ENCODE results near the gene MAD2L1.

MAD2L1 gene

GRCh38 chr4:120056246-120056645, 10.4 kb downstream of the MAD2L1 start:
- DNase-seq: no peak

GRCh38 chr4:120055795-120056194, 10.9 kb downstream of the MAD2L1 start:
- no peak for DNase-seq

DNA sequence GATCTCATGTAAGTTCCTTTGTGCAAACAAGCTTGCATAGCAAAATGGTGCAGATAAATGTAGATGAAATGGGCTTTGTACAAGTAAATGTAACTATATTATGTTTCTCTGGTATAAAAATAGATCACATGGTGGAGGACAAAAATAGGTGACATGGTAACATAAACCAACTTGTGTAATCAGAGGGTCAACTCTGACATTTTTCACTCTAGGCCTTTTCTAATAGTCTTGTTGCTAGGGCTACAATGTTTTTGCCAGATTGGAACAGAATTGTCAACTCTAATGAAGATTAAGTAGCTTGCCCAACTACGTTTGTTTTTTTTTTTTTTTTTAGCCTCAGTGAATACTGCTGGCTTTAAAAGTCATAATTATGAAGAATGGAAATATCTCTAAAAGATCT, 11.5 kb downstream of the MAD2L1 start:
- DNase-seq: no peak

DNA sequence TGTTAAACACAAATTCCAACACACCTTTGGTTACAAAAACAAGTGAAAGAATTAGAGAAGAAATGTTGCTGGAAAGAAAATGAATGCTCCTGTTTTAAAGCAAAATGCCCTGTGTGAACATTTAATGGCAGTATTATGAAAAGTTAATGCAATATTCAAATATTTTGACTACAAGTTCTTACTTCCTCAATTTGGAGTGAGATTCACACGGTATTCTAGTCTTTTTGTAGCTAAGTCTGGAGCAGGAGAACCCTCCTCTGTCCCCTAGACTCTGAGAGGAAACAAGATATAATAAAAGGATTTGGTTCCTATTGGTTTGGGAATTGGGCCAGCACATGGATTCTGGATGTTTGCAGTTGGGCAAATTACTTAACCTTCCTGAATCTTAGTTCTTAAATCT, 12.7 kb downstream of the MAD2L1 start:
- no peak for DNase-seq

DNA sequence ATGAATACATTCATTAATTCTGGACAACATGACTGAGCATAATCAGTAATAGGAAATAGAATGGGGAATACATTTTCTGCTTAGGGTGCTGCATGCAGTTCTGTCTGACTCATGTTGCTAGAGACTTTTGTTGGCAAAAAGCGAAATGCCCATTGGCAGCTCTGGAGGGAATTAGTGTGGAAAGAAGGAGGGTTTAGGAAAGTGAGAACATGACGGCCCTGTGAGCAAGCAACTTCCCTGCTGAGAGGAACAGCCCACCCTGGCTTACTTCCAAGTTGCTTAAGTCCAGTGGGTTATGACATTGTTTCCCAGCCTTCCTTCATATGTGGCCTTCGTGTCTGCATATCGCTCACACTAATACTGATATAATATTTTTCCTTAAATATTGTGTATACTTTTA, 13.8 kb downstream of the MAD2L1 start:
- no peak for DNase-seq

DNA sequence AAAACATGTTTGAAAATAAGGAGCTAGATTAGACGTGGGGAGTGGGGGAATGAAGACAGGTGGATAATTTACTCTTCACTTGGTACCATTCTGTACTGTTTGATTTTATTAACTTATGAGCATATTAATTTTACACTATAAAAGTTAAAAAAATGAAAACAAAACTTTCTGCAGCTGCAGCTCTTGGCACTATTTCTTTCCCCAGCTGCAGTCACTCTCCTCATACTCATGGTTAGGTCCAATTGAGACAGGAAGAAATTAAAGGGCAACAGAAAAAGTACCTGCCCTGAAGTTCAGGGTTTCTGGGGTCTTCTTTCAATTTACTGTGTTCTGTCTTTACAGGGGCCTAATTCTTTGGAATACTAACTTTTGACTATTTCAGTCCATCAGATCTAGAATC, 15.4 kb downstream of the MAD2L1 start:
- DNase-seq: no peak

GRCh38 chr4:120049732-120050494, 16.7 kb downstream of the MAD2L1 start:
- peak; percentile 63 to 78 for DNase-seq

DNA sequence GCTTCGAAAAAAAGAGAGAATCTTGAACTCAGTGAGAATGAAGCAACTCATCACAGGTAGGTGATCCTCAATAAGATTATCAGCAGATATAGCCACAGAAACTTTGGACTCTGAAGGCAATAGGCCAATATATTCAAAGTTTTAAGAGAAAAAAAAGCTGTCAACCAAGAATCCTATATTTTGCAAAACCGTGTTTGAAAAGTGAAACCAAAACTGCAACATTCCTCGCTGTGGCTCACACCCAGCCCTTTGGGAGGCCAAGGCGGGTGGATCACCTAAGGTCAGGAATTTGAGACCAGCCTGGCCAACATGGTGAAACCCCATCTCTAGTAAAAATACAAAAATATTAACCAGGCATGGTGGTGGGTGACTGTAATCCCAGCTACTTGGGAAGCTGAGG, 22.8 kb downstream of the MAD2L1 start:
- no peak for DNase-seq

- no peak for DNase-seq
These were observed 29.2 kb downstream of the MAD2L1 start for GRCh38 chr4:120037411-120037810.

- DNase-seq: no peak
These were observed 31.7 kb downstream of the MAD2L1 start for GRCh38 chr4:120034913-120035312.

DNA sequence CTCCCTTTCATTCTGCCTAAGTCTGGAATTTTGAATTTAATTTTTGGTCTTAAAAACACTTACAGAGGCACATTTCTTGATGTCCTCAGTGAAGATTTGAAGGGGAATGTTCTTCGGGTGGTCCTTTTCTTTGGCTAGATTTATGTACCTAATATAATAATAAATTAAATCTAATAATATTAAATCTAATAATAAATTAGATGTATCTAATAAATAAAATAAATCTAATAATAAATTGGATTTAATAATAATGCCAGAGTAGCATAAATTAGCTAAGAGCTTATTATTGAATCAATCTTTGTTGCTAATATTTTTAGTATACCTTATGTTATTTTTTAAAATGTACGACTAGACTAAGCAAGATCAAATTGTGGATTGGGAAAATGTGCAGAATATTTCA, 39.8 kb downstream of the MAD2L1 start:
- no peak for DNase-seq

DNA sequence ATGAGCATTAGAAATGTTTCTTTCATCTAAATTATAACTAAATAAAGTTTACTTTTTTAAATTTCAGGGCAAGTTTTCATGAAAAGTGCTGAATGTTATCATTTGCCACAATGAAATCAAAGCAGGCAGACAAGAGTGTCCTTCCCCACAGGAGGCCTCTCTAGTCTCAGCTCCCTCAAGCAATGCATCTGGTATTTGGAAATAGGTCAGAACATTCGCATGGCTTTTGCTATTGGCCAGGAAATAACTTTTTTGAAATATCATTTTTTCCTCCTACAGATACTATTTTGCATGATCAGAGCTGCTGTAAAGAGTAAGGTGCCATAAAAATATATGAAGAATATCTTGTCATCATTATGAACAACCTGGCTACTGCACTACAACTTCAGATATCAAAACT, 41.1 kb downstream of the MAD2L1 start:
- no peak for DNase-seq

- no peak for DNase-seq
These were observed 47.9 kb downstream of the MAD2L1 start for GRCh38 chr4:120018786-120019185.

DNA sequence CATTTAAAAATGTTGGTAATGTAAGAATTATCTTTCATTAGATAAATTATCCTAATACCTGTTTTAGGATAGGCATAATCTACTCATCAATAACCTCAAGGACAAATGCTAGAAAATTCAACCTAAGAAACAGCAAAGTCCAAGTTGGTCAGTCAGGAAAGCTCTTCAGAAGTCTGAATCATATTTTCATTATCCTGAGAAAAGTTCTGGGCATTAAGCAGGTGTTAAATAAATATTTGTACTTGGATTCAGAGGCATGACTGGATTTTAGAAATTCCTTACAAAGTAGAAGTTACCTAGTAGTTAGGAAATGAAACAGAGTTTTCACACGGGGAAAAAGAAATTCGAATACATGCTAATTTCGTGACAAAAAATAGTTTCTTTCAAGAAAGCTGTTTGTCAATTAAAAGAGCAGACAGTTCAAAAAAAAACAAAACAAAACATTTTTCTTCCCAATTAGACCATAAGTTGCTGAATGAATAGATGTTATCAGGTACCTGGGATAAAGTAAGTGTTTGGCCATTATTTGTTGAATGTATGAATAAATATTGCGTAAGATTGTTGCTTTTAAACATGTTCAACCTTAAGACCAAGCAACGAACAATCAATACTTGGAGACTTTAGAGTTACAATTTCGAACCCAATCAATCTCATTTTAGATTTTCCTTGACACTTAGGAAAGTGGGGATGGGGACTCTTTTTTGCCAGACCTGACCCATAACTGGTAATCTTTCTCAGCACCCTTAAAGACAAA, 48.5 kb downstream of the MAD2L1 start:
- no peak for DNase-seq

DNA sequence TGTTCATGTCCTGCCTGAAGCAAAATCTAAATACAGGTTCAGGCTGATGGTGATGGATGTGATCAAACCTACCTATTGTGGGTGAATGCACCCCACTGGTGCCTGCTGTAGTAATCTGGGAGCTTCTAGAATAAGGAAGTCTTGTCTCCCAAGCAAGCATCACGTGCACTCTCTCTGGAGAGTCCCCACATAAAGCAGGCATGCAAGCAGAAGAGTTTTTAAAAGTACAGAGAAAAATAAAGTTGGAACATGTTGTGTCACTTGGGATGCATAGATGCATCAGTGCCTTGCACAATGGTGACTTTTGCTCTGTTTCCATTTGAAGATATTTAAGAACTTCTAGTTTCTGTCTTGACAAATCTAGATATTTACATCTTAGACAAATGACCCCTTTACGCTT, 54.9 kb downstream of the MAD2L1 start:
- DNase-seq: no peak

GRCh38 chr4:120010646-120011045, 56.0 kb downstream of the MAD2L1 start:
- no peak for DNase-seq

GRCh38 chr4:120009731-120010130, 56.9 kb downstream of the MAD2L1 start:
- DNase-seq: no peak

- DNase-seq: no peak
These were observed 57.7 kb downstream of the MAD2L1 start for GRCh38 chr4:120008957-120009356.

GRCh38 chr4:120007896-120008436, 58.7 kb downstream of the MAD2L1 start:
- no peak for DNase-seq

DNA sequence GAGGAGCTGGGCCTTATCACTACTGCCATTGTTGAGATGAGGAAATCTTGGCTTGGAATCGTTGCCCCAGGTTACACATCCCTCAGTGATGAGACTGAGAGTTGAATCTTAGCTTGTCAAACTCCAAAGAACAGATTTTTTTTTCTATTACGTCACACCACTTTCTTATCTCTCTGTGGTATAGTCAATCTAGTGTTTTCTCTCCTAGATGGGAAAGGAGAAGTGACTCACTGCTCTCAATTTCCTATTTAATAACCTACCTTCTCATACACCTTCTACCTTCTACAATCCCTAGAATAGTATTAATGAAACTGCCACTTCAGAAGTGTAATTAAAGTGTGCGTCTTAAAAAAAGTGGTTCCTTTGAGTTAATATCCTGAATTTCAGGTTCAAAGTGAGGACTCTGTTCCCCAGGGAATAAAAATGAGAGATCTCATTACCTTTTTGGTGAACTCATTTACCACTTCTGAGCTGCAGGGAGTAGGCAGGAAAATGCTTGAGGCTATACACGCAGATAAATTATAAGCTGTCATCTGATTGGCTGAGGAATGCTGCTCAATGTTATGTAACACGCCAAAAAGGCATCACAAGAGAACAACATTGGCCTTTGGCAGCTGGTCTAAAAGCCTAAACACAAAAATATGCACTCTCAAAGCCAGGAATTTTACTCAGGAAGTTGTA, 59.3 kb downstream of the MAD2L1 start:
- DNase-seq: no peak
